Midbrain (tissue), 1 donor: Measurements from ENCODE around the gene SOWAHA.
"Not testable (repeated sequence)": the region's sequence is repeated elsewhere in the genome, so short reads cannot be mapped to it uniquely, and the experiment has no call there.

Experiments
- DNase-seq: peaks from one replicate; lab custom pipeline; 2025; lab: John Stamatoyannopoulos, UW

Gene SOWAHA

DNA sequence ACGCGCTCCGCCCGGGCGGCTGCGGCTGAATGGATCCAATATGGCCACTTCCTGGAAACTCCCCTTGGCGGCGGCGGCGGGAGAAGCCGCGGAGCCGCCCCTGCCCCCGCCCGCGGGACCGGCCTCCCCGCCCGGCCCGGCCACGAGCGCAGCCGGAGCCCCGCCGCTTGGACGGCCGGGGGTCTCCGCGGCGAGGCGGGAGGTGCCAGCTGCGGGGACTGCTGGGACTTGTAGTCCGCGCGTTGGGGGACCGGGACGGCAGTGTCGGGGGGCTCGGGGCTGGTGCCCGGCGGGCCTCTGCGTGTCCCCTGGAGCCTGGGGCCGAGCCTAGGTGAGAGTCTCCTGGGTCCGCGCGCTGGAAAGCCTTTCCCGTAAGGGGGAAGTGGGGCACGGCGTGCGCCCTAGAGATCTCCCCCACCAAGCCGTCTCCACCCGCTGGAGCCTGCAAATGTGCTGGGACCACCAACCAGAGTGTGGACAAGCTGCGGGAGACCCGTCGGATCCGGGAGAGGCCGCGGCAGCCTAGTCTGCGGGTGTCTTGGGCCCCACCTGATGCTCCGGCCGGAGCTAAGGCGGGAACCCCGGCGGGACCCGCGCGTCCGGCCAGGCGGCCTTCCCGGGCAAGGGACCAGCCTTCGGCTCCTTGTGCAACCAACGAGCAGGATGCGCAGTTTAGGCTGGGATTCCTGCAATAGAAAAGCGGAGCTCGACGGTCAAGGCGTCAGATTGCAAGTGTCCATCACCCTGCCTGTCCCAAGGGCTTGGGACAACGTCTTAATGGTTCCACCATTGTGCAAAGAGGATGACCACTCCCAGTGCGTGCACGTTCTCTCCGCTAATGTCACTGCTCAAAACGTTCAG is 35.7 kb upstream of the SOWAHA start, which contains the start of gene SEPTIN8:
Gene SEPTIN8, minus strand, starts transcription at position 31 of the 861 bp plus-strand sequence. CDS start 102 bp downstream, outside the sequence.
- peak; percentile 74 for DNase-seq

DNA sequence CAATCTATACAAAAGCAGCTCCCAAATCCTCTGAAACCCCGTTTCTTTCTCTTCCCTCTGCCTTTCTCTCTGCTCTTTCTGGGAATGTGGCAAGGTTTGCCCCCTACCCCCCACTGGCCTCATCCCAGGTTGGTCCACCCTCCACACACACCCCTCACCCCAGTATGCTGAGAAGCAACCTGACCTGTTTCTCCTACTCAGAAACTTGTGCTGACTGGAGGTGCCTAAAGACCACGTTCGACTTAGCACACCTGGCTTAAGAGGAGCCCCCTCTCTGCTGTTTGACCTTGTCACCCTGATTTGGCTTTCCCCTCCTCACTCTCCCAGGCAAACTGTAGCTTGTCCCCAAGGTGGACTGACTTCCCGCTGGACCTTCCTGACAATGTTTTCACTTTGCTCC is 35.0 kb upstream of the SOWAHA start:
- DNase-seq: no peak

DNA sequence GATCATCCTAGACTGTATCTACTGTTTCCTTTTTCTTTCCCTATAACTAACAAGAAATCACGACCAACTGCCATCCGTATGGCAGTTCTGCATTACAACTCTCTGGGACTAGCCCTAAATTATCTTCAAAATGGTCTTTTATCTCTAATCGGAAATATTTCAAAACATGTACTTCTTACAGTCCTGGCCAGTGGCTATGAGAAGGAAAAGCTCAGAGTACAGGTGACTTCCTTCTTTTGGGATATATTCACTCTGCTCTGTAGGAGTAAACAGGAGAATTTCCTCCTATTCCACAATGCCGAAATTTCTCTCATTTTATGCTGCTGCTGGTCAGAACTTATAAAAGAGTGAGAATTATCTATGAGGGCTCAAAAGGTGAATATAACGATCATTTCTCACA is 34.2 kb upstream of the SOWAHA start:
- DNase-seq: no peak

GRCh38 chr5:132779961-132780360 is 33.1 kb upstream of the SOWAHA start:
- DNase-seq: peak; percentile 88

- DNase-seq: no peak
Measured at GRCh38 chr5:132780577-132780976, 32.5 kb upstream of the SOWAHA start.

- DNase-seq: no peak
Measured at GRCh38 chr5:132781029-132781428, 32.1 kb upstream of the SOWAHA start.

DNA sequence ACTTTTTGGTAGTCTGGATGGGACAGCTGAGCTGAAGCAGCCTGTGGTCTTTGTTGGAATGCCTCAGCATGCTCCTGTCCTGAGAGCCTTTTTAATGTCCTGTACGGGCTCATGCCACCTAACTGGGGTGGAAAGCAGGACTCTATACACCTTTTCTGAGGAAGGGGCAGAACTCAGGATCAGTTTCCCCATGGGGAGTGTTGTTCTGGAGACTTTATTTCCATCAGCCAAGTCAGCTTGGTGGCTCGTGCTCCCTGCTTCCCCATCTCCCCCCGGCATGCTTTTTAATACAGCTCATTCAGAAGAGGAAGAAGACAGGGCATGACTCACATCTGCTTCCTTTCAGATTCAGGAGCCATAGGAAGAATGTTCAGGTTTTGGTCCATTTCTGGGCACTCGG is 31.0 kb upstream of the SOWAHA start:
- peak; percentile 22 for DNase-seq

- no peak for DNase-seq
Measured at GRCh38 chr5:132785365-132785764, 27.7 kb upstream of the SOWAHA start.

GRCh38 chr5:132785864-132786263 is 27.2 kb upstream of the SOWAHA start:
- DNase-seq: no peak

DNA sequence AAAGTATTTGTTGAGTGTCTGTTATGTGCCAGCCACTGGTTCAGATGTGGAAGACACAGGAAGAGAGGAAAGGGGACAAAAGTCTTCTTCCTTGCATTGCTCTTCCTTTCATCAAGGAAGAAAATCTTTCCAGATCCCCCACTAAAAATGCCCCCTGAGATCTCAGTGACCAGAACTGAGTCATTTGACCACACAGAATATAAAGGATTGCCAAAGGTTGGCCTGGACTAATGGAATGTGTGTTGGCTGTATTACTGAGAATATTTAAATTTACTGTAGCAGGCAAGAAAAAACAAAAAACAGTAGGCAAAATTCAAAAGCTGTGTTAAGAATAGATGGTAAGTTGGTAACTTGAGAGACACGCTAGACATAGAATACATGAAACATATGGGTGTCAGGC is 26.0 kb upstream of the SOWAHA start:
- no peak for DNase-seq

DNA sequence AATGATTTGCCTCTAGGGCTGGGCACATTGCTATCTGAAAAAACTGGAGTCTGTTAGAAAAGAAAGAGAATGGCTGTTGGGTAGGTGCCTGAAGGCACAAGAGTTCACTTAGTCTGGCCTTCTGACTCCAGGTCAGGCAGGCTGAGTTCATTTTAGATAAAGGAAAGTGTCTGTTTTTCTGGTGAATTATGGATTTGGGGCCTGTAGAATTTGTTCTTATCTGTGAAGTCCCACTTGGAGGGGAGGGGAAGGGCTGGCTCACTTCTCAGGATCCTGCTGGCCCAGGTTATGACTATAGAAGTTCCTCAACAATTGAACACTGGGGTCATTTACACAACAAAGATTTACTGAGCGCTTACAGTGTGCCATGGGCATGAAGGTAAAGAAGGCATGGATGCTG is 24.6 kb upstream of the SOWAHA start:
- no peak for DNase-seq

DNA sequence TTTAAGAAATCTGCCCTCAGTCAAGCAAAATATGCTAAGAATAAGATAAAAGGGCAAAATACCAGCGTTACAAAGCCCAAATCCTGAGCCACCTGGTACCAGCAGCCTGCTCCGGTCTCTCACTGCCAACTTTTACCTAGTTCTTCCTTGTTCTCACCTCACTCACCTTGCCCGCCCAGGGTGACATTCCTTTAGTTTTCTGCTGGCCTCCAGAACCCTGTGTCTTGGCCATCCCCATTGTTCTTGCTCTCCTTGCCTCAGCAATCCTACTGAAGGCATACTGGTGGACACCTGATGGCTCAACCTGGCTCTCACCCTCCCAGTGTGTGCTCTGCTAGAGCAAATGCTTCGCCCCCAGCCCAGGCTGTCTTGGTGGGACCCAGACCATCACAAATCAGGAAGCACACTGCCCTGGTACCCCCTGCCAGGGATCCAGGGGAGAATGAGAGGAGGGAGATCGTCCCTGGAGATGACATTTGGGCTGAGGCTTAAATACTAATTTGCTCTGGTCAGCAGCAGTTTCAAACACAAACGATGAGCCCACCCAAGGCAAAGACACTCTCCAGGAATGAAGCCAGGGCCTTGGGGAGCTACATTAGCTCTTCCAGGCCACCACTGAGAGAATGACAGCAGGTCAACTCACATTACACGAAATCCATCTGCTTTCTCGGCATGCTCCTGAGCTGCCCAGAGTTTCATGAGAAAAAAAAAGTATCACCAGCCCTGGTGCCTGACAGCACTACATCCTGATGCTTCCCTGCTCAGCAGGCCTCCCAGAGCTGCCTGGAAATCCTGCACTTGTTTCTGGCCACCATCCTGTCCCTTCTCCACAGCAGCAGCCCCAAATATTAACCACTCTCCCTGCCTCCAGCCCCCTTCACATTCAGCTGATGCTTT is 23.9 kb upstream of the SOWAHA start:
- no peak for DNase-seq

DNA sequence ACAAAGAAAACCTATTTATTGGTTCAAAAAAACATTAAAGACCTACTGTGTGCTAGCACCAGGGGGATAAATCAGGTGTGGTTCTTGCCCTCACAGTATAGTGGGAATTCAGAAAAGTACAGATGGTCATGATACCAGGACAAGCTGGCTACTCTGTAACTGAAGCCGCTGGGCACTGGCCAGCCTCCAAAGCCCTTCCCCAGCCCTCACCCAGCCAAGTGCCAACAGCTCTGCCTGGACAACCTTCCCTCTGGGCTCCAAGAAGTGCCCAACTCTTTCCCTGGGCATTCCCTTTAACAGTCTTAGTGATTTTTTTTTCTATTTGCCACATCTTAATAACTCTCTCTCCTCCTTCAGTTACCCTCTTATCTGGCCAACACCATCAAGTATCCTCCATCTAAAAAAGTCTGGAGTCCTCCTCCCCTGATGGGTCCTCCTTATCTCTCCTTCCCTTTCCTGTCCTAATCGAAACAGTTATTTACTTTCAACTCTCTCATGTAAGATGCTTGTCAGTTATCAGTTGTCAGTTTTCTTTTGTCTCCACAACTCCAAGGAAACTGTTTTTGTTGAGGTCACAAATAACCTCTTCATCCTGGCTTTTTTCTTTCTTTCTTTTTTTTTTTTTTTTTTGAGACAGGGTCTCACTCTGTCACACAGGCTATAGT is 22.8 kb upstream of the SOWAHA start:
- DNase-seq: peak; percentile 20

DNA sequence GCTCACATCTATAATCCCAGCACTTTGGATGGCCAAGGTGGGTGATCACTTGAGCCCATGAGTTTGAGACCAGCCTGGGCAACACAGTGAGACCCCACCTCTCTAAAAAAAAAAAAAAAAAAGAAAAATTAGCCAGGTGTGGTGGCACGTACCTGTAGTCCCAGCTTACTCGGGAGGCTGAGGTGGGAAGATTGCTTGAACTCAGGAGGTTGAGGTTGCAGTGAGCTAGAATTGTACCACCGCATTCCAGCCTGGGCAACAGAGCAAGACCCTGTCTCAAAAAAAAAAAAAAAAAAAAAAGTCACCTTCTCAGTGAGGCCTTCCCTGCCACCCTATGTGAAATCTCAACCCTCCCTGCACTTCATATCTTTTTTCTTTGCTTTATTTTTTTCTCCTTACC is 22.1 kb upstream of the SOWAHA start:
- DNase-seq: no peak

DNA sequence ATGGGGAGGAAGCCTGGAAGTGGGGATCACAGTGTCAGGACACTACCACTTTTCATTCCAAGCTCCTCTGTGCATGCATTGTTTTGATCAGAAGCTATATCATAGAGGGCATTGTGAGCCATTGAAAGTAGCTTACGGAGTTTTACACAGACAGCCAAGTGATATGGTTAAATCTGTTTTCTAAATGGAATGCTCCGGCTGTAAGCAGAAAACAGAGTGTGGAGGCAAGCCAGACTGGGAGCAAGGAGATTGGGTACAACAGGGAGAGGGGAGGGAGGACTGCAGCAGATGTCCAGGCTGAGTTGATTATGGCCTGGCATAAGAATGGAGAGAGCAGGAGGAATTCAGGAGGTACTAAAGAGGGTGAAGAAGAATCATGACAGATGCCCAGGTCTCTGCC is 15.5 kb upstream of the SOWAHA start:
- DNase-seq: peak; percentile 70

GRCh38 chr5:132799392-132799791 is 13.7 kb upstream of the SOWAHA start:
- no peak for DNase-seq

DNA sequence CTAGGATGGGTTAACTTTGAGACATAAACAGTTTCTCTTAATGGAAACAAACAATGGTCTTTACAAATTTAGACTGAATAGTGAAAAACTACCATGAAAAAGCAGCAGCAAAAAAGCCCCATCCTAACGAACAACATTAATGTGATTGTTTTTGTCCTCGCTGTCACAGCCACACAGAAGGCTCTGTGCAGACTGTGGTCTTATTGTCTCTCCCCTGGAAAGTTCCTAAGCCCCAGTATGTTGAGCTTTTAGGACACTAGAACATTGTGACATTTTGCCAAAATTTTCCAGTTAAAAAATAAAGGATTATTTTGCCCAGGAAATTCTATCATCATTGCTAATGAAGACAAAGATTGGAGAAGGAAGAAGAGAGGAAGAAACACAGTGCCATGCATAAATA is 12.6 kb upstream of the SOWAHA start:
- DNase-seq: peak; percentile 77

DNA sequence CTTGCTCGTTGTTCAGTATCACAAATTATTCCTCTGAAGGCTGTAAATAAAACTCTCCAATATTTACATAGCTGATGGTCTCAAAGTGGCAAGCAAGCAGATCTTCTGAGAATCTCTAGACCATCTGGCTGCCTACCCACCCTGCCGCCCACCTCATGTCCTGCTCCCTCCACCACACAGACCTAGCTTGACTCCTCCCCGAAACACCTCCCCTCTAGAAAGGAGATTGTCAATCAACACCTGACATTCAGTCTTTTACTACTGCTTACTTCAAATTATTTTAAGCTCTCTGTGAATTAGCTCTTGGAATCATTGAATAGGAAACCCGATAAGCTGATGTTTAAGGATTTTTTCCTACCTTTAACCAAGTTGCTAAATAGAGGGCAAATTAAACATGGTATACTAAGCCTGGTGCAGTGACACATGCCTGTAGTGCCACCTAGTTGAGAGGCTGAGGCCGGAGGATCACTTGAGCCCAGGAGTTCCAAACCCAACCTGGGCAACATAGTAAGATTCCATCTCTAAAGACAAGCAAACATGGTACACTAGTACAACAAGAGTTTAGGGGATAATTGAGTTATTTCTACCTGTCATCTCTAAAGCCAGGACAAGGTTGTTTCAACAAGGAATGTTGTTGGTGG is 10.9 kb upstream of the SOWAHA start:
- no peak for DNase-seq

GRCh38 chr5:132802685-132803066 is 10.4 kb upstream of the SOWAHA start:
- DNase-seq: not testable (repeated sequence)

DNA sequence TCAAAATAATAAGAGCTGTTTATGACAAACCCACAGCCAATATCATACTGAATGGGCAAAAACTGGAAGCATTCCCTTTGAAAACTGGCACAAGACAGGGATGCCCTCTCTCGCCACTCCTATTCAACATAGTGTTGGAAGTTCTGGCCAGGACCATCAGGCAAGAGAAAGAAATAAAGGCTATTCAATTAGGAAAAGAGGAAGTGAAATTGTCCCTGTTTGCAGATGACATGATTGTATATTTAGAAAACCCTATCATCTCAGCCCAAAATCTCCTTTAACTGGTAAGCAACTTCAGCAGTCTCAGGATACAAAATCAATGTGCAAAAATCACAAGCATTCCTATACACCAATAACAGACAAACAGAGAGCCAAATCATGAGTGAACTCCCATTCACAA is 8.9 kb upstream of the SOWAHA start:
- DNase-seq: not testable (repeated sequence)

DNA sequence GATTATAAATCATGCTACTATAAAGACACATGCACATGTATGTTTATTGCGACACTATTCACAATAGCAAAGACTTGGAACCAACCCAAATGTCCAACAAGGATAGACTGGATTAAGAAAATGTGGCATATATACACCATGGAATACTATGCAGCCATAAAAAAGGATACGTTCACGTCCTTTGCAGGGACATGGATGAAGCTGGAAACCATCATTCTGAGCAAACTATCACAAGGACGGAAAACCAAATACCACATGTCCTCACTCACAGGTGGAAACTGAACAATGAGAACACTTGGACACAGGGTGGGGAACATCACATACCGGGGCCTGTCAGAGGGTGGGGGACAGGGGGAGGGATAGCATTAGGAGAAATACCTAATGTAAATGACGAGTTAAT is 7.2 kb upstream of the SOWAHA start:
- not testable (repeated sequence) for DNase-seq

DNA sequence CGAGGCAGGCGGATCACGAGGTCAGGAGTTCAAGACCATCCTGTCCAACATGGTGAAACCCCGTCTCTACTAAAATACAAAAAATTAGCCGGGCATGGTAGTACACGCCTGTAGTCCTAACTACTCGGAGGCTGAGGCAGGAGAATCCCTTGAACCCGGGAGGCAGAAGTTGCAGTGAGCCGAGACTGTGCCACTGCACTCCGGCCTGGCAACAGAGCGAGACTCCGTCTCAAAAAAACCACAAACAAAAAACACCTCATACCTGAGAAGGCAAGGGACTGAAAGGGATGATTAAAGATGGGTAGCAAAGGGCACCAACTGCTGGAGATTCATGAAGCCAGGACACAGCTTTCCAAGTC is 6.3 kb upstream of the SOWAHA start:
- not testable (repeated sequence) for DNase-seq
